Esophagus muscularis mucosa (tissue), 4 donors: ENCODE results near the gene THEMIS. TPM values are rescaled to one million over a fixed set of nuclear protein-coding genes. Genes with fewer than 3 reads are reported as not detected.

Experiments
- DNase-seq: peaks from one replicate; pipeline ENCODE4 v3.0.0-alpha.2; 2017; ENCODE audit errors: extremely low spot score
- H3K27ac ChIP-seq, 4 donors: fragments of 200-600 bp; sonication (generic); replicated peaks in 1 of 4; 1 replicate in 3 of 4; 2 replicates in 1 of 4; pipeline ENCODE4 v1.5.1; 2016 to 2019; ENCODE audit warnings: mild to moderate bottlenecking in 1 of 4
- H3K27me3 ChIP-seq, 4 donors: fragments of 200-600 bp; sonication (generic); one replicate each; pipeline versions ENCODE4 v1.5.1 to v1.6.0; 2016 to 2019
- H3K36me3 ChIP-seq, 4 donors: fragments of 200-600 bp; sonication (generic); one replicate each; pipeline ENCODE4 v1.5.1; 2016 to 2019
- H3K4me1 ChIP-seq, 4 donors: fragments of 200-600 bp; sonication (generic); one replicate each; pipeline ENCODE4 v1.5.1; 2016 to 2019
- H3K4me3 ChIP-seq, 4 donors: fragments of 200-600 bp; sonication (generic); 1 replicate in 2 of 4; 2 replicates in 2 of 4; pipeline ENCODE4 v1.5.1; 2016 to 2019; ENCODE audit warnings: mild to moderate bottlenecking in 4 of 4, moderate library complexity in 1 of 4
- H3K9me3 ChIP-seq, 4 donors: fragments of 200-600 bp; sonication (generic); 1 replicate in 3 of 4; 2 replicates in 1 of 4; pipeline ENCODE4 v1.5.1; 2016 to 2019
- CTCF ChIP-seq, 3 experiments: fragments of 200-600 bp in 2 of 3; fragments of 450-650 bp in 1 of 3; sonication (generic) in 2 of 3; IDR thresholded peaks; one replicate each; pipeline ENCODE4 v1.5.1; 2017 to 2019; ENCODE audit warnings: antibody characterized with exemption in 3 of 3, mild to moderate bottlenecking in 2 of 3, moderate library complexity in 1 of 3
- EP300 ChIP-seq: sonication (generic); formaldehyde crosslinking; IDR thresholded peaks from one replicate; pipeline ENCODE4 v1.6.1; 2017; ENCODE audit warnings: antibody characterized with exemption
- POLR2A ChIP-seq: fragments of 450-650 bp; IDR thresholded peaks from one replicate; pipeline ENCODE4 v1.6.1; 2017; ENCODE audit warnings: antibody characterized with exemption, moderate library complexity, mild to moderate bottlenecking, low read depth
- POLR2AphosphoS5 ChIP-seq, 2 donors: sonication (generic); formaldehyde crosslinking; IDR thresholded peaks; one replicate each; pipeline ENCODE4 v1.6.1; 2017; ENCODE audit warnings: antibody characterized with exemption in 2 of 2
- WGBS: methylation state at CpG from one replicate; pipeline ENCODE4 v1.1.5; 2018; 5-methylcytosine and 5-hydroxymethylcytosine counted together
- intact Hi-C: fragments of 100-400 bp; cut with DNase I; formaldehyde crosslinking; loops from one replicate; pipeline ENCODE4 v1.15.1; 2023
- total RNA-seq, 4 donors: library from RNA; depleted of rRNA; stranded (reverse); fragments of >200 nt; gene quantifications; one replicate each; pipeline versions ENCODE4 v1.1.0 to v1.2.1, GENCODE V29; 2016

The THEMIS gene
- total RNA-seq, 4 donors from 2014 or later = 0.23 to 0.99 (median 0.61) TPM

DNA sequence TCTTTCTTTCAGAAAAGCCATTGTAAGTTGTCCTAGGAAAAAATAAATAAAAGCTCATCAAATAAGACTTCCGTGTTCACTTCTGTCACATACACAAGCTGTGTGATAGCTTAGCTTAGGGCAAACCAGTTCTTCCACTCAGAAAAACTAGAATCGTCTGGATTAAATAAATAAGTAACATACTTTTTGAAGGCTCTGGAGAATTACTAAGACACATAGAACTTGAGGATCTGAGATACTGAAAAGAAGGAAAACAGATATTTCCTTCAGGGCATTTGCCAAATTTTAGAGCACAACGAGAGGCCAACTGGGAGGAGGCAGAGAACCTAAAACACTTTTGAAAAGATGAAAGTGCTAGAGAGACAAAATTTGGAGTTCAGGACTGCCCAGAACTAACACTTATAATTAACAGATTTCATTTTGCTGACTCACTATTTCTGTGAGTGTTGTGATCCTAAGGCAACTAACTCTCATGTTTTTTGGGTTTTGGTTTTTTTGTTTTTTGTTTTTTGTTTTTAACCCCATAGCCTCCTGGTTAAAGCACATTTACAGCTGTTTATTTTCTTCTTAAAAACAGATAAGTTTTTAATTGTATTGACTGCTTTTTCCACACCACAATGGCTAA, 38.7 kb upstream of the THEMIS start:
- Histone ChIP-seq H3K9me3 (no peaks in the 10 kb centered on the region), H3K27ac (no peak overlapping the region), H3K4me1 (no peaks in the 10 kb centered on the region), H3K4me3 (no peak overlapping the region), H3K27me3 (no peaks in the 10 kb centered on the region), H3K36me3 (no peaks in the 10 kb centered on the region)
- TF ChIP-seq POLR2AphosphoS5 (IDR thresholded peaks at IDR 0.05) = no peak
- no peak for TF ChIP-seq CTCF (IDR thresholded peaks at IDR 0.05)
- TF ChIP-seq POLR2A = no peak
- no peak for TF ChIP-seq EP300
- intact Hi-C loops = no loop called here
- 45% methylated on average over 3 of the region's 3 CpGs for WGBS
- no peak for DNase-seq

GRCh38 chr6:127938701-127939100, 37.8 kb upstream of the THEMIS start:
- H3K27ac ChIP-seq = no peak overlapping the region
- no peaks in the 10 kb centered on the region for H3K36me3 ChIP-seq
- intact Hi-C loops = no loop called here
- H3K9me3 ChIP-seq = no peaks in the 10 kb centered on the region
- H3K4me1 ChIP-seq = no peaks in the 10 kb centered on the region
- no peak for DNase-seq
- TF ChIP-seq POLR2AphosphoS5 (IDR thresholded peaks at IDR 0.05) = no peak
- no peak for TF ChIP-seq CTCF (IDR thresholded peaks at IDR 0.05)
- no peak for TF ChIP-seq EP300
- no peak for TF ChIP-seq POLR2A
- no peaks in the 10 kb centered on the region for H3K27me3 ChIP-seq
- no peak overlapping the region for H3K4me3 ChIP-seq

DNA sequence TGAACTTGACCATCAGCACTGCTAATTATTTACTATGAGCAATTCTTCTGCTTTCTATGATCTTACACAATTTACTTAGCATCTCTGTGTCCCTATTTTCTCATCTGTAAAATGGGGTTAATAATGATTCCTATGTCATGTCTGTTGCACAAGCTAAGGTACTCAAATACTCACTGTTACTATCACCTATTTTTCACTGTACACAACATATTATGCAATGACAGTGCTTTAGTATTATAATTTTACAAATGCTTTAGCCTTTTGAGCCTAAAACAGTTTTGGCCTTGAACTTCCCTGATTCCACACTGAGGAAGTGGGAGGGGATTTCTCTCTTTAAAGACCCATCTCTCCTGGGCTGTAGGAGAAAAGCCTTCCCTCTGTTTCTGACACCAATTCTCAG, 36.9 kb upstream of the THEMIS start:
- TF ChIP-seq POLR2AphosphoS5 (IDR thresholded peaks at IDR 0.05) = no peak
- TF ChIP-seq EP300 = no peak
- Histone ChIP-seq H3K4me1 (no peaks in the 10 kb centered on the region), H3K27ac (no peak overlapping the region), H3K4me3 (no peak overlapping the region), H3K36me3 (no peaks in the 10 kb centered on the region), H3K9me3 (peaks cover 0 to 6% (median 4%) of the 10 kb centered on the region in 4 donors), H3K27me3 (no peaks in the 10 kb centered on the region)
- intact Hi-C loops = no loop called here
- no peak for DNase-seq

GRCh38 chr6:127937102-127937501, 36.2 kb upstream of the THEMIS start:
- WGBS = 75% methylated on average over 2 of the region's 2 CpGs
- no peak overlapping the region for H3K27ac ChIP-seq
- DNase-seq = no peak
- no peak overlapping the region for H3K4me3 ChIP-seq
- H3K27me3 ChIP-seq = no peaks in the 10 kb centered on the region
- H3K4me1 ChIP-seq = no peaks in the 10 kb centered on the region
- H3K9me3 ChIP-seq = peaks cover 0 to 10% (median 8%) of the 10 kb centered on the region in 4 donors
- no peaks in the 10 kb centered on the region for H3K36me3 ChIP-seq
- intact Hi-C loops = no loop called here
- no peak for TF ChIP-seq POLR2AphosphoS5 (IDR thresholded peaks at IDR 0.05)
- TF ChIP-seq POLR2A = no peak
- TF ChIP-seq EP300 = no peak
- TF ChIP-seq CTCF (IDR thresholded peaks at IDR 0.05) = no peak

DNA sequence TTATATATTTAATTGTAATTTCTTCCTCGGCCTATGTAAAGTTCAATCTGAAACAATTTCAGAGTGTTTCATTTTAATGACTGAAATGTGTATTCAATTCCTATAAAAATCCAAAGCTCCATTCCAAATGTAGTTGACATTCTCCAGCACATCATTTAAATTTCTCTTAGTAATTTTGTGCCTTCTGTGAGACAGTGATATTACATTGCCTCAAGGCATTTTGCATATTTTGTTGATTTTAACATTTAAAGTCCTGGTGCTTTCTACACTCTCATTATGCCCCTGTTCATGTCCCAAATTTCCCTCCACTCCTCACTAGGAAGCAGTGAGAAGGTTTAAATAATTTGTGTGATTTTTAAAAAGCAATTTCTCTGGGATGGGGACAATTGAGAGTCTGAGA, 34.1 kb upstream of the THEMIS start:
- Histone ChIP-seq H3K4me3 (no peak overlapping the region), H3K36me3 (no peaks in the 10 kb centered on the region), H3K4me1 (no peaks in the 10 kb centered on the region), H3K27ac (no peak overlapping the region), H3K27me3 (no peaks in the 10 kb centered on the region), H3K9me3 (peaks cover 0 to 10% (median 8%) of the 10 kb centered on the region in 4 donors)
- no peak for DNase-seq
- TF ChIP-seq EP300 (no peak), POLR2A (no peak), POLR2AphosphoS5 (IDR thresholded peaks at IDR 0.05) (no peak), CTCF (IDR thresholded peaks at IDR 0.05) (no peak)
- intact Hi-C loops = no loop called here
- 83% methylated on average over 1 of the region's 1 CpG for WGBS
